HG03064 (cell line): ENCODE measurements around the gene SH3RF1.
"Not testable (repeated sequence)": the region's sequence is repeated elsewhere in the genome, so short reads cannot be mapped to it uniquely, and the experiment has no call there.

Experiments used
- ATAC-seq: cut with Tn5 transposase; IDR thresholded peaks from one replicate; pipeline ENCODE4 v1.9.1; 2021; ENCODE audit warnings: low read depth; ENCODE audit not compliant: unreplicated experiment

SH3RF1 gene

GRCh38 chr4:169202878-169203277 is 67.9 kb downstream of the SH3RF1 start:
- ATAC-seq: no peak

- ATAC-seq: no peak
Observed at GRCh38 chr4:169202145-169202699, 68.5 kb downstream of the SH3RF1 start.

GRCh38 chr4:169201222-169202144 is 69.3 kb downstream of the SH3RF1 start:
- no peak for ATAC-seq

GRCh38 chr4:169200361-169201030 is 70.3 kb downstream of the SH3RF1 start:
- ATAC-seq: no peak

GRCh38 chr4:169199184-169199583 is 71.6 kb downstream of the SH3RF1 start:
- ATAC-seq: no peak

- no peak for ATAC-seq
Observed at GRCh38 chr4:169198167-169198566, 72.6 kb downstream of the SH3RF1 start.

GRCh38 chr4:169197206-169197605 is 73.5 kb downstream of the SH3RF1 start:
- ATAC-seq: not testable (repeated sequence)

- ATAC-seq: no peak
Observed at GRCh38 chr4:169195032-169195431, 75.7 kb downstream of the SH3RF1 start.

GRCh38 chr4:169189968-169190367 is 80.8 kb downstream of the SH3RF1 start:
- ATAC-seq: not testable (repeated sequence)

- ATAC-seq: peak; percentile 89
Observed at GRCh38 chr4:169189372-169189771, 81.4 kb downstream of the SH3RF1 start.

GRCh38 chr4:169188204-169188603 is 82.6 kb downstream of the SH3RF1 start:
- ATAC-seq: no peak

GRCh38 chr4:169185133-169185956 is 85.4 kb downstream of the SH3RF1 start:
- no peak for ATAC-seq

- no peak for ATAC-seq
Observed at GRCh38 chr4:169184686-169185085, 86.1 kb downstream of the SH3RF1 start.

GRCh38 chr4:169184236-169184635 is 86.5 kb downstream of the SH3RF1 start:
- no peak for ATAC-seq

- no peak for ATAC-seq
Observed at GRCh38 chr4:169183581-169183980, 87.2 kb downstream of the SH3RF1 start.

GRCh38 chr4:169179609-169180521 is 90.9 kb downstream of the SH3RF1 start:
- no peak for ATAC-seq

- not testable (repeated sequence) for ATAC-seq
Observed at GRCh38 chr4:169178092-169178491, 92.7 kb downstream of the SH3RF1 start.

GRCh38 chr4:169175476-169175875 is 95.3 kb downstream of the SH3RF1 start:
- ATAC-seq: no peak

- no peak for ATAC-seq
Observed at GRCh38 chr4:169175035-169175434, 95.7 kb downstream of the SH3RF1 start.

GRCh38 chr4:169174247-169174646 is 96.5 kb downstream of the SH3RF1 start:
- ATAC-seq: no peak
